BE2C (cell line): ENCODE results near the gene RASD1.

Source experiments
- DNase-seq: peaks from one replicate; pipeline ENCODE4 v3.0.0-alpha.2; 2020
- H3K27me3 ChIP-seq: fragments of 250-450 bp; sonication (Bioruptor Pico); 2 replicates; pipeline ENCODE4 v1.5.1; 2020; ENCODE audit warnings: mild to moderate bottlenecking
- H3K36me3 ChIP-seq: fragments of 250-450 bp; sonication (Bioruptor Pico); 2 replicates; pipeline ENCODE4 v1.5.1; 2020; ENCODE audit warnings: mild to moderate bottlenecking
- H3K4me1 ChIP-seq: fragments of 250-450 bp; sonication (Bioruptor Pico); 2 replicates; pipeline ENCODE4 v1.5.1; 2020
- H3K4me3 ChIP-seq: 2 replicates; pipeline ENCODE4 v1.5.1; 2011; ENCODE audit warnings: low read depth, low read length
- H3K9me3 ChIP-seq: fragments of 250-450 bp; sonication (Bioruptor Pico); 2 replicates; pipeline ENCODE4 v1.5.1; 2020
- TF ChIP-seq, protein P1 (sequence below): IDR thresholded peaks from 2 replicates; pipeline ENCODE4 v1.5.1; 2012; ENCODE audit warnings: mild to moderate bottlenecking, low read depth, low read length

Gene RASD1

DNA sequence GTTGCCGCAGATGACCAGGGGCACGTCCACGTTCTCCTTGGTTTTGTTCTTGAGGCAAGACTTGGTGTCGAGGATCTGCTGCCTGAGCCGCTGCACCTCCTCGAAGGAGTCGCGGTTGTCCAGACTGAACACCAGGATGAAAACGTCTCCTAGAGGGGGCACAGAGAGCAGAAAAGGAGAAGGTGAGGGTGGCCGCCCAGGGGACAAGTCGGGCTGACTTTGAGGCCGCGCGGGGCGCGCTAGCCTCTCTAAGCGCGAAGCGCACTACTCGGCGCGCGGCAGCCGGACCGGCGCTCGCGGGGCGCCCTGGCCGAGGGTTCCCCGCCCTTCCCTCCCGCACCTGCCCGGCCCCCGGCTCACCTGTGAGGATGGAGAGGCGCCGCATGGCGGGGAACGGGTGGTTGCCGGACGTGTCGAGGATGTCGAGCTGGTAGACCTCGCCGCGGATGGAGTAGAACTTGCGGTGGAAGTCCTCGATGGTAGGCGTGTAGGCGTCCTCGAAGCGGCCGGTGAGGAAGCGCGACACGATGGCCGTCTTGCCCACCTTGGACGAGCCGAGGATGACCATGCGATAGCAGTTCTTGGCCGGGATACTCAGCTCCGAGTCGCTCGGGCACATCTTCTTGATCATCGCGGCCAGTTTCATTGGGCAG is 533 bp downstream of the RASD1 start:
- Histone ChIP-seq H3K4me3 (peak overlapping the region; percentile 56), H3K4me1 (no peaks in the 10 kb centered on the region), H3K36me3 (no peaks in the 10 kb centered on the region), H3K9me3 (no peaks in the 10 kb centered on the region), H3K27me3 (peaks cover 10% of the 10 kb centered on the region)
- TF ChIP-seq, protein P1, sequence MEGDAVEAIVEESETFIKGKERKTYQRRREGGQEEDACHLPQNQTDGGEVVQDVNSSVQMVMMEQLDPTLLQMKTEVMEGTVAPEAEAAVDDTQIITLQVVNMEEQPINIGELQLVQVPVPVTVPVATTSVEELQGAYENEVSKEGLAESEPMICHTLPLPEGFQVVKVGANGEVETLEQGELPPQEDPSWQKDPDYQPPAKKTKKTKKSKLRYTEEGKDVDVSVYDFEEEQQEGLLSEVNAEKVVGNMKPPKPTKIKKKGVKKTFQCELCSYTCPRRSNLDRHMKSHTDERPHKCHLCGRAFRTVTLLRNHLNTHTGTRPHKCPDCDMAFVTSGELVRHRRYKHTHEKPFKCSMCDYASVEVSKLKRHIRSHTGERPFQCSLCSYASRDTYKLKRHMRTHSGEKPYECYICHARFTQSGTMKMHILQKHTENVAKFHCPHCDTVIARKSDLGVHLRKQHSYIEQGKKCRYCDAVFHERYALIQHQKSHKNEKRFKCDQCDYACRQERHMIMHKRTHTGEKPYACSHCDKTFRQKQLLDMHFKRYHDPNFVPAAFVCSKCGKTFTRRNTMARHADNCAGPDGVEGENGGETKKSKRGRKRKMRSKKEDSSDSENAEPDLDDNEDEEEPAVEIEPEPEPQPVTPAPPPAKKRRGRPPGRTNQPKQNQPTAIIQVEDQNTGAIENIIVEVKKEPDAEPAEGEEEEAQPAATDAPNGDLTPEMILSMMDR, result no peak
- no peak for DNase-seq

- Histone ChIP-seq H3K9me3 (no peaks in the 10 kb centered on the region), H3K36me3 (no peaks in the 10 kb centered on the region), H3K27me3 (peaks cover 10% of the 10 kb centered on the region), H3K4me3 (peak overlapping the region; percentile 31), H3K4me1 (no peaks in the 10 kb centered on the region)
- peak; percentile 46 for DNase-seq
- TF ChIP-seq, protein P1, result no peak
Measured at GRCh38 chr17:17494870-17495535, 1.2 kb downstream of the RASD1 start.

DNA sequence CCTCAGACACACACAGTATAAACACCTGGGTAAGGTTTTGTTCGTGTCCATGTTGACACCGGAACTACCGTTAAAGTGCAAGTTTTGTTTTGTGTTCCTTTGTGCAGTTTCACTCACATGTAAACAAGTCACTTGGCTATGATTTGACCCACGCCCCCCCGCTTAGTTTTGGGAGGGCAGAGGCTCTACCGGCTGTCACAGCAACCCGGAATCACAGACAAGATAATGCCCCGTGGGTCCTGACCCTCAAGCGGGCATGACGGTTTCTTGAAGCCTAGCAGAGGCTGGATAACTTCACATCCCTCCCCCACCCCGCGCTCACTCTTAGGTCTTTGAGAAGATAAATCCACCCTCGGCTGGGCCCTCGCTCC is 1.7 kb downstream of the RASD1 start:
- no peak overlapping the region for H3K4me3 ChIP-seq
- no peaks in the 10 kb centered on the region for H3K4me1 ChIP-seq
- DNase-seq, result no peak
- H3K27me3 ChIP-seq, result peaks cover 10% of the 10 kb centered on the region
- no peaks in the 10 kb centered on the region for H3K36me3 ChIP-seq
- H3K9me3 ChIP-seq, result no peaks in the 10 kb centered on the region
- TF ChIP-seq, protein P1, result no peak

DNA sequence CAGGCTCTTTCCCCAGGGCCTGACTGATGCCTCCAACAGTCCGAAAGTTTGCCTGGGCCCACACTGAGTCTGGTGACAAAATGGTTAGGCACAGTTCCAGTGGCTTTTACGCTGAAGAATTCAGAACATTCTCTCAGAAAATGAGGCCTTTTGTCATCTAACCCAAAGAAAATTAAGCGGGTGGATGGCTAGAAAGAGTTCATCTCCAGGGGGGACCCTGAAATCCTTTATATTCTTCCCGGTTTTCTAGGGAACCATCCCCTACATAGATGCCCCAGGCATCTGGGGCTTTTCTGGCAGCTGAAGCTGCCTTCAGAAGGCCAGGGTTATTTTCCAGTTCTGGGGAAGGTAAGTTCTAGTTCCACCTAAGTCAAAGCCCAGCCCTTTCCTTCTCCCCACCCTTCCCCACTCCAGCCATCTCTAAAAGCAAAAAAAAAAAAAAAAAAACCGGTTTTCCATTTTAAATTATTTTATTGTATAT is 2.2 kb downstream of the RASD1 start:
- no peak for DNase-seq
- H3K36me3 ChIP-seq, result no peaks in the 10 kb centered on the region
- no peaks in the 10 kb centered on the region for H3K9me3 ChIP-seq
- no peaks in the 10 kb centered on the region for H3K4me1 ChIP-seq
- H3K27me3 ChIP-seq, result peaks cover 10% of the 10 kb centered on the region
- TF ChIP-seq, protein P1, result no peak
- no peak overlapping the region for H3K4me3 ChIP-seq

GRCh38 chr17:17493249-17493985 is 2.8 kb downstream of the RASD1 start:
- TF ChIP-seq, protein P1, result no peak
- peaks cover 10% of the 10 kb centered on the region for H3K27me3 ChIP-seq
- H3K4me3 ChIP-seq, result no peak overlapping the region
- no peak for DNase-seq
- no peaks in the 10 kb centered on the region for H3K4me1 ChIP-seq
- no peaks in the 10 kb centered on the region for H3K36me3 ChIP-seq
- no peaks in the 10 kb centered on the region for H3K9me3 ChIP-seq
